Prostate gland (tissue), 2 donors: ENCODE measurements around the gene CNTLN.

Experiments
- POLR2A ChIP-seq: fragments of 450-650 bp; IDR thresholded peaks from one replicate; pipeline ENCODE4 v1.6.1; 2016; ENCODE audit warnings: antibody characterized with exemption, mild to moderate bottlenecking
- TF ChIP-seq, protein P1 (sequence below), 4 experiments: fragments of 200-600 bp in 2 of 4; fragments of 450-650 bp in 2 of 4; sonication (generic) in 2 of 4; IDR thresholded peaks; 1 replicate in 3 of 4; 2 replicates in 1 of 4; pipeline ENCODE4 v1.5.1; 2016 to 2019; ENCODE audit warnings: antibody characterized with exemption in 4 of 4, mild to moderate bottlenecking in 2 of 4, moderate library complexity in 2 of 4

DNA sequence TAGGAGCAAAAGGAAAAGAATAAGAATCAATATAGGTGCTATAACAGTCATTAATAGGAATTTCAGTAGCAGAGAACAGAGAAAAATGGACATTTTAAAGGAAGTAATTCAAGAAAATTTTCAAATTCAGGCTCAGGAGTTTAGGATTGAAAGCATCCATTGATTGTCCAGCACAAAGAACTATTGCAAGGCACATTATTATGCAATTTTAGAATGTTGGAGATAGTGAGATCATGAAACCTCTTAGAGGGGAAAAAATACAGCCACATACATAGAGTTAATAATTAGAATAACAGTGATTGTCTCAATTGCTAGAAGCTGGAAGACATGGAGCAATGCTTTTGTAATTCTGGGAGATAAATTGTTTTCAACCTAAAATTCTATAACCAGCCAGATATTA lies 31.5 kb downstream of the CNTLN start:
- TF ChIP-seq, protein P1, sequence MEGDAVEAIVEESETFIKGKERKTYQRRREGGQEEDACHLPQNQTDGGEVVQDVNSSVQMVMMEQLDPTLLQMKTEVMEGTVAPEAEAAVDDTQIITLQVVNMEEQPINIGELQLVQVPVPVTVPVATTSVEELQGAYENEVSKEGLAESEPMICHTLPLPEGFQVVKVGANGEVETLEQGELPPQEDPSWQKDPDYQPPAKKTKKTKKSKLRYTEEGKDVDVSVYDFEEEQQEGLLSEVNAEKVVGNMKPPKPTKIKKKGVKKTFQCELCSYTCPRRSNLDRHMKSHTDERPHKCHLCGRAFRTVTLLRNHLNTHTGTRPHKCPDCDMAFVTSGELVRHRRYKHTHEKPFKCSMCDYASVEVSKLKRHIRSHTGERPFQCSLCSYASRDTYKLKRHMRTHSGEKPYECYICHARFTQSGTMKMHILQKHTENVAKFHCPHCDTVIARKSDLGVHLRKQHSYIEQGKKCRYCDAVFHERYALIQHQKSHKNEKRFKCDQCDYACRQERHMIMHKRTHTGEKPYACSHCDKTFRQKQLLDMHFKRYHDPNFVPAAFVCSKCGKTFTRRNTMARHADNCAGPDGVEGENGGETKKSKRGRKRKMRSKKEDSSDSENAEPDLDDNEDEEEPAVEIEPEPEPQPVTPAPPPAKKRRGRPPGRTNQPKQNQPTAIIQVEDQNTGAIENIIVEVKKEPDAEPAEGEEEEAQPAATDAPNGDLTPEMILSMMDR (IDR thresholded peaks at IDR 0.05) = no peak
- no peak for TF ChIP-seq POLR2A
